CMK (cell line): ENCODE results near the gene VPS13D.
A peak's percentile ranks its signal among the peaks of the same experiment; 100 is the strongest.
"Not testable (repeated sequence)": the region's sequence is repeated elsewhere in the genome, so short reads cannot be mapped to it uniquely, and the experiment has no call there.

Experiments
- DNase-seq: peaks from one replicate; pipeline ENCODE4 v3.0.0-alpha.2; 2010; ENCODE audit warnings: low read depth

Gene VPS13D

GRCh38 chr1:12196641-12197482 is 33.0 kb upstream of the VPS13D start:
- no peak for DNase-seq

GRCh38 chr1:12197483-12197880 is 32.3 kb upstream of the VPS13D start:
- no peak for DNase-seq

GRCh38 chr1:12200208-12200607 is 29.6 kb upstream of the VPS13D start:
- no peak for DNase-seq

GRCh38 chr1:12201352-12202189 is 28.3 kb upstream of the VPS13D start:
- DNase-seq = no peak

GRCh38 chr1:12202190-12202497 is 27.7 kb upstream of the VPS13D start:
- DNase-seq = no peak

GRCh38 chr1:12202577-12202976 is 27.3 kb upstream of the VPS13D start:
- DNase-seq = no peak

GRCh38 chr1:12203216-12204007 is 26.4 kb upstream of the VPS13D start:
- DNase-seq = no peak

- no peak for DNase-seq
Observed at GRCh38 chr1:12204140-12204539, 25.7 kb upstream of the VPS13D start.

- DNase-seq = no peak
Observed at GRCh38 chr1:12204754-12205658, 24.8 kb upstream of the VPS13D start.

- DNase-seq = no peak
Observed at GRCh38 chr1:12206238-12206637, 23.6 kb upstream of the VPS13D start.

GRCh38 chr1:12206792-12207424 is 22.9 kb upstream of the VPS13D start:
- DNase-seq = no peak

- DNase-seq = no peak
Observed at GRCh38 chr1:12208271-12208670, 21.6 kb upstream of the VPS13D start.

GRCh38 chr1:12208764-12209494 is 20.9 kb upstream of the VPS13D start:
- DNase-seq = peak; percentile 76

- no peak for DNase-seq
Observed at GRCh38 chr1:12209495-12209832, 20.4 kb upstream of the VPS13D start.

- DNase-seq = no peak
Observed at GRCh38 chr1:12215118-12215961, 14.5 kb upstream of the VPS13D start.

GRCh38 chr1:12219800-12220199 is 10.0 kb upstream of the VPS13D start:
- no peak for DNase-seq

- no peak for DNase-seq
Observed at GRCh38 chr1:12220890-12221289, 8.9 kb upstream of the VPS13D start.

GRCh38 chr1:12222700-12223099 is 7.1 kb upstream of the VPS13D start:
- not testable (repeated sequence) for DNase-seq

GRCh38 chr1:12224092-12224491 is 5.7 kb upstream of the VPS13D start:
- DNase-seq = not testable (repeated sequence)
